ENCODE data around the gene RNF213. TPM values are rescaled to one million over a fixed set of nuclear protein-coding genes. Genes with fewer than 3 reads are reported as not detected.

RNF213 gene
- polyA plus RNA-seq, 1 of the 3 experiments (the other 2 are of a cell fraction), result 57.5 TPM

- Histone ChIP-seq H3K36me3 (replicated peaks in 1 of 2; ENCODE audit: control insufficient read depth in 1 of 2, insufficient read depth in 2 of 2, low read length in 1 of 2) (peaks cover 75 to 87% of the 10 kb centered on the region in 2 experiments), H3K9me3 (no peaks in the 10 kb centered on the region), H3K9me2 (no peaks in the 10 kb centered on the region), H4K20me1 (ENCODE audit: insufficient read depth) (no peaks in the 10 kb centered on the region), H3K79me2 (ENCODE audit: insufficient read depth) (no peaks in the 10 kb centered on the region), H3K27ac (ENCODE audit: low read depth in 2 of 2, low read length in 1 of 2) (no peak overlapping the region), H3K4me1 (ENCODE audit: control insufficient read depth in 1 of 2, insufficient read depth in 2 of 2, low read depth in 1 of 2, low read length in 1 of 2) (no peaks in the 10 kb centered on the region), H3K27me3 (ENCODE audit: insufficient read depth) (no peaks in the 10 kb centered on the region), H2AFZ (ENCODE audit: low read depth) (no peak overlapping the region), H3K9ac (no peak overlapping the region), H3F3A (replicated peaks; ENCODE audit: insufficient read depth) (no peaks in the 10 kb centered on the region), H3K4me2 (no peak overlapping the region), H3K4me3 (ENCODE audit: low read depth in 2 of 2, low read length in 1 of 2) (no peak overlapping the region)
- TF ChIP-seq GABPA (IDR thresholded peaks at IDR 0.05; ENCODE audit: low read depth), result no peak
- TF ChIP-seq RXRA (IDR thresholded peaks at IDR 0.05; ENCODE audit: borderline replicate concordance, low read depth), result no peak
- 95% methylated on average over 20 of the region's 22 CpGs for WGBS (ENCODE audit: low lambda C conversion rate)
- POLR2A ChIA-PET, result no interaction called here
- CTCF ChIA-PET, result interaction anchor here (0.6 to 1.0 kb wide), 3 partner anchors 9 to 762 kb away, joined by 3 to 4 read pairs (median 3); no protein-coding TSS in a partner anchor
- no peak for DNase-seq
These were observed 113.5 kb downstream of the RNF213 start for GRCh38 chr17:80374039-80374731.

DNA sequence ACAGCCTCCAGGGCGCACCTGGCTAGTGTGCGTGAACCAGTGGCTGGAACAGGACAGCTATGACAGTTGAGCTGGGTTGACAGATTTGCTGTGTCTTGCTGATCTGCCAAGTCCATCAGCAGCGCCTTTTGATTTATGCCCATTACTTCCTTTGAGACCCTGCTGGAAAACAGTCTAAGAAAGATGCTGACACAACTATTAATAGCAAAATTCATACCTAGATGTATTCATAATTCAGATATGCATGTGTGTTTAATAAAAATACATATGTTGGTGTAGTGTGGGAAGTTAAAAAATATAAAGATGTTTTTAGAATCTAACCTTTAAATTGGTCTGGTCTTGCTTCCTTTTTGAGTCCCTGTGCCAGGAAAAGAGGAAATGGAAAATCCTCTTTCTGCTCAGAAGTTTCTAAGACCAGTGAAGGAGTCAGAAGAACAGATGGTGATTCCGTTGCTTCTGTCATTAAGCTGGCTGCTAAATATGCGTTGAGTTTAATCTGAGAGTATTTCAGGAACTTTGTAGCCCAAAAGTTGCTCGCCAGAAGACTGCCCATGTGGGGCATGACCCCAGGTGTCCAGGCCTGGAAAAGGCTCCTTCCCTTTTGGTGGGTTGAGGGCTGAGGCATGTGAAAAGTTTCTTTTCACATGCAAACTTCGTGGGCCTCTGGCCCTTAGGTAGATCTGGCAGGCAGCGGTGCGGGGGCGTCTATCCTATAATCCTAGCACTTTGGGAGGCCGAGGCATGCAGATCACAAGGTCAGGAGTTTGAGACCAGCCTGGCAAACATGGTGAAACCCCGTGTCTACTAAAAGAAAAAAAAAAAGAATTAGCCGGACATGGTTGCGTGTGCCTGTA is 114.3 kb downstream of the RNF213 start:
- Histone ChIP-seq H3K27me3 (ENCODE audit: insufficient read depth) (no peaks in the 10 kb centered on the region), H3K9me3 (no peaks in the 10 kb centered on the region), H2AFZ (ENCODE audit: low read depth) (no peak overlapping the region), H3K4me2 (no peak overlapping the region), H3F3A (replicated peaks; ENCODE audit: insufficient read depth) (no peaks in the 10 kb centered on the region), H3K79me2 (ENCODE audit: insufficient read depth) (no peaks in the 10 kb centered on the region), H3K4me3 (ENCODE audit: low read depth in 2 of 2, low read length in 1 of 2) (no peak overlapping the region), H3K27ac (ENCODE audit: low read depth in 2 of 2, low read length in 1 of 2) (no peak overlapping the region), H3K9me2 (no peaks in the 10 kb centered on the region), H3K36me3 (replicated peaks in 1 of 2; ENCODE audit: control insufficient read depth in 1 of 2, insufficient read depth in 2 of 2, low read length in 1 of 2) (peaks cover 75 to 88% of the 10 kb centered on the region in 2 experiments), H4K20me1 (ENCODE audit: insufficient read depth) (no peaks in the 10 kb centered on the region), H3K9ac (no peak overlapping the region), H3K4me1 (ENCODE audit: control insufficient read depth in 1 of 2, insufficient read depth in 2 of 2, low read depth in 1 of 2, low read length in 1 of 2) (no peaks in the 10 kb centered on the region)
- 91% methylated on average over 14 of the region's 14 CpGs for WGBS (ENCODE audit: low lambda C conversion rate)
- TF ChIP-seq MXI1 (IDR thresholded peaks at IDR 0.05; ENCODE audit: low read depth, low read length) (no peak), SMC3 (IDR thresholded peaks at IDR 0.05; ENCODE audit: low read depth, low read length) (no peak), FOSL2 (IDR thresholded peaks at IDR 0.05; ENCODE audit: borderline replicate concordance, low read depth) (no peak)
- TF ChIP-seq, protein P1, sequence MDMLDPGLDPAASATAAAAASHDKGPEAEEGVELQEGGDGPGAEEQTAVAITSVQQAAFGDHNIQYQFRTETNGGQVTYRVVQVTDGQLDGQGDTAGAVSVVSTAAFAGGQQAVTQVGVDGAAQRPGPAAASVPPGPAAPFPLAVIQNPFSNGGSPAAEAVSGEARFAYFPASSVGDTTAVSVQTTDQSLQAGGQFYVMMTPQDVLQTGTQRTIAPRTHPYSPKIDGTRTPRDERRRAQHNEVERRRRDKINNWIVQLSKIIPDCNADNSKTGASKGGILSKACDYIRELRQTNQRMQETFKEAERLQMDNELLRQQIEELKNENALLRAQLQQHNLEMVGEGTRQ (IDR thresholded peaks at IDR 0.05; ENCODE audit: borderline replicate concordance, low read depth, low read length), result no peak
- TF ChIP-seq, protein P2, sequence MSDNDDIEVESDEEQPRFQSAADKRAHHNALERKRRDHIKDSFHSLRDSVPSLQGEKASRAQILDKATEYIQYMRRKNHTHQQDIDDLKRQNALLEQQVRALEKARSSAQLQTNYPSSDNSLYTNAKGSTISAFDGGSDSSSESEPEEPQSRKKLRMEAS (IDR thresholded peaks at IDR 0.05; ENCODE audit: low read depth), result no peak
- ChIA-PET POLR2A (no interaction called here), CTCF (interaction anchor here (0.6 to 1.0 kb wide), 3 partner anchors 10 to 36 kb away, joined by 3 to 4 read pairs (median 3); no protein-coding TSS in a partner anchor)
- DNase-seq, result no peak

All from SK-N-SH (cell line).